Esophagus squamous epithelium (tissue), 4 donors: ENCODE measurements around the gene LDLRAD4.

ENCODE experiments used
- POLR2A ChIP-seq, 4 donors: fragments of 450-650 bp; IDR thresholded peaks; one replicate each; pipeline ENCODE4 v1.6.1; 2017; ENCODE audit warnings: antibody characterized with exemption in 4 of 4, mild to moderate bottlenecking in 4 of 4, moderate library complexity in 3 of 4
- TF ChIP-seq, protein P1 (sequence below), 6 experiments: fragments of 450-650 bp in 4 of 6; fragments of 200-600 bp in 2 of 6; sonication (generic) in 2 of 6; IDR thresholded peaks; one replicate each; pipeline ENCODE4 v1.5.1; 2016 to 2019; ENCODE audit warnings: antibody characterized with exemption in 6 of 6, mild to moderate bottlenecking in 4 of 6, moderate library complexity in 4 of 6

DNA sequence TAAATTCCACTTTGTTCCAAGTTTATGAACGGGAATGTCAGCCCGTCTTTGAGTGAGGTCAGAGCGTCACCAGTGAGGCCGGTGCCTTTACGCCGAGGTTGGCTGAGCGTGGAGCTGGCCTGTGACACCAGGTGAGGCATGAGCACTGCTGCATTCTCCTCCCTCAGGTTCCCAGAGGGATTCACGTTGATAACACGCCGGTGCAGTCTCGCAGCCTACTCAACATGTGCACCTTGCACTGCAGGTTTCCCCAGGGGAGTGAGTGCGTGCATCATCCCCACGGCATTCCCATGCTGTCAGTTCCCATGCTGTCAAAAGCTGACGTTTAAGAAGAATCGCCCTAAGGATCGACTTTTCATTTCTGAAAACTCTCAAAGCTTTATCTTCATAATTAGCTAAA is 213.3 kb downstream of the LDLRAD4 start:
- TF ChIP-seq, protein P1, sequence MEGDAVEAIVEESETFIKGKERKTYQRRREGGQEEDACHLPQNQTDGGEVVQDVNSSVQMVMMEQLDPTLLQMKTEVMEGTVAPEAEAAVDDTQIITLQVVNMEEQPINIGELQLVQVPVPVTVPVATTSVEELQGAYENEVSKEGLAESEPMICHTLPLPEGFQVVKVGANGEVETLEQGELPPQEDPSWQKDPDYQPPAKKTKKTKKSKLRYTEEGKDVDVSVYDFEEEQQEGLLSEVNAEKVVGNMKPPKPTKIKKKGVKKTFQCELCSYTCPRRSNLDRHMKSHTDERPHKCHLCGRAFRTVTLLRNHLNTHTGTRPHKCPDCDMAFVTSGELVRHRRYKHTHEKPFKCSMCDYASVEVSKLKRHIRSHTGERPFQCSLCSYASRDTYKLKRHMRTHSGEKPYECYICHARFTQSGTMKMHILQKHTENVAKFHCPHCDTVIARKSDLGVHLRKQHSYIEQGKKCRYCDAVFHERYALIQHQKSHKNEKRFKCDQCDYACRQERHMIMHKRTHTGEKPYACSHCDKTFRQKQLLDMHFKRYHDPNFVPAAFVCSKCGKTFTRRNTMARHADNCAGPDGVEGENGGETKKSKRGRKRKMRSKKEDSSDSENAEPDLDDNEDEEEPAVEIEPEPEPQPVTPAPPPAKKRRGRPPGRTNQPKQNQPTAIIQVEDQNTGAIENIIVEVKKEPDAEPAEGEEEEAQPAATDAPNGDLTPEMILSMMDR (IDR thresholded peaks at IDR 0.05) = no peak
- TF ChIP-seq POLR2A (IDR thresholded peaks at IDR 0.05) = no peak
